Right lobe of liver (tissue), 6 donors: ENCODE measurements around the gene OSGEPL1. TPM values are rescaled to one million over a fixed set of nuclear protein-coding genes. Genes with fewer than 3 reads are reported as not detected.
"Not testable (repeated sequence)": the region's sequence is repeated elsewhere in the genome, so short reads cannot be mapped to it uniquely, and the experiment has no call there.

Experiments used
- ATAC-seq, 4 donors: fragments of 200-7000 bp; cut with Tn5 transposase; one replicate each; pipeline ENCODE4 v1.9.1; 2020; ENCODE audit warnings: mild to moderate bottlenecking in 4 of 4, moderate library complexity in 4 of 4
- DNase-seq, 3 donors: peaks; one replicate each; pipeline ENCODE4 v3.0.0-alpha.2; 2020
- H3K27ac ChIP-seq, 3 donors: fragments of 200-600 bp; one replicate each; pipeline ENCODE4 v1.8.0; 2022
- H3K27me3 ChIP-seq, 2 donors: fragments of 200-600 bp; one replicate each; pipeline ENCODE4 v1.8.0; 2022
- H3K36me3 ChIP-seq, 4 donors: fragments of 200-600 bp; sonication (generic) in 1 of 4; one replicate each; pipeline versions ENCODE4 v1.5.1 to v1.8.0; 2017 to 2022; ENCODE audit warnings: control low read depth in 1 of 4
- H3K4me1 ChIP-seq, 4 donors: fragments of 200-600 bp; sonication (generic) in 1 of 4; one replicate each; pipeline versions ENCODE4 v1.5.1 to v1.8.0; 2017 to 2022; ENCODE audit warnings: control low read depth in 1 of 4
- H3K4me3 ChIP-seq, 3 donors: fragments of 200-600 bp; one replicate each; pipeline ENCODE4 v1.8.0; 2022
- H3K9me3 ChIP-seq, 4 donors: fragments of 200-600 bp; sonication (generic) in 1 of 4; one replicate each; pipeline versions ENCODE4 v1.5.1 to v1.8.0; 2017 to 2022; ENCODE audit warnings: control low read depth in 1 of 4
- POLR2A ChIP-seq: fragments of 450-650 bp; IDR thresholded peaks from one replicate; pipeline ENCODE4 v1.6.1; 2017; ENCODE audit warnings: antibody characterized with exemption, mild to moderate bottlenecking
- WGBS: methylation state at CpG from one replicate; pipeline ENCODE4 v1.1.6; 2018; ENCODE audit warnings: low coverage, low lambda C conversion rate; ENCODE audit not compliant: insufficient coverage; ENCODE audit errors: missing lambda C conversion rate; 5-methylcytosine and 5-hydroxymethylcytosine counted together
- intact Hi-C, 2 donors: fragments of 100-400 bp; cut with DNase I; formaldehyde crosslinking; loops; one replicate each; pipeline versions ENCODE4 v1.11.2 to v1.14.1; 2022
- total RNA-seq, 6 experiments: library from RNA; depleted of rRNA in 2 of 6; stranded (reverse); fragments of >200 nt in 2 of 6; fragmentation: NEBNext Ultra II Directional in 3 of 6; extraction: Animal tissue kit (Norgen Biotek cat#: 25700) in 3 of 6; gene quantifications; one replicate each; pipeline versions ENCODE4 v1.1.0 to v1.2.4, GENCODE V29; 2016 to 2023
- TF ChIP-seq, protein P1 (sequence below), 4 donors: fragments of 200-600 bp in 3 of 4; fragments of 450-650 bp in 1 of 4; IDR thresholded peaks; one replicate each; pipeline versions ENCODE4 v1.5.1 to v1.8.0; 2016 to 2022; ENCODE audit warnings: antibody characterized with exemption in 4 of 4, mild to moderate bottlenecking in 2 of 4
- donor health status: DM: no; HTN: yes; CAD: no.
- donor health status: DM: no; HTN: no; CAD: no.
- donor health status: DM: no; HTN: no; CAD: no.
- donor health status: DM: no; HTN: yes; CAD: no.
- donor health status: DM: no; HTN: yes; CAD: no.

The OSGEPL1 gene
- total RNA-seq, 6 experiments from 2014 or later, result 2.6 to 6.1 (median 4.3) TPM

DNA sequence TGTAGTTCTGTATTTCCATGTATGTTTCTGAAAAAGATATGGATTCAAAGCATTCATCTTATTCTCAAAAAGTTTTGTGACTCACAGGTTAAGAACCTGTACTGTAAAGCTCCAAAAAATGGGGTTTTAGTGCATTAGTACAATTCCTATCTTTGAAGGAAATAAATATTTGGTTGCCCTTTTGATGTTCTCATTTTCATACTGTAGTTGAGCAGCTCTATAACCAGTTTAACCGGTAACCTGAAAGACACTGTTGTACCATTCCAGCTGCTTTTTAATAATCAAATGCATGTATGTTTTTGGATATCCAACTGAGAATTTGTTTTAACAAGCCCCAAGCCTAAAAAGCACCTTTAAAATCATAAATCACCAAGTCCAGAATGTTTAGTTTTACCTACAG is 9.6 kb upstream of the OSGEPL1 start:
- WGBS, result 100% methylated on average over 1 of the region's 1 CpG
- Histone ChIP-seq H3K9me3 (no peaks in the 10 kb centered on the region), H3K27ac (no peak overlapping the region), H3K4me1 (no peaks in the 10 kb centered on the region), H3K27me3 (no peaks in the 10 kb centered on the region), H3K4me3 (no peak overlapping the region), H3K36me3 (peaks cover 0 to 55% (median 21%) of the 10 kb centered on the region in 4 donors)
- TF ChIP-seq, protein P1, sequence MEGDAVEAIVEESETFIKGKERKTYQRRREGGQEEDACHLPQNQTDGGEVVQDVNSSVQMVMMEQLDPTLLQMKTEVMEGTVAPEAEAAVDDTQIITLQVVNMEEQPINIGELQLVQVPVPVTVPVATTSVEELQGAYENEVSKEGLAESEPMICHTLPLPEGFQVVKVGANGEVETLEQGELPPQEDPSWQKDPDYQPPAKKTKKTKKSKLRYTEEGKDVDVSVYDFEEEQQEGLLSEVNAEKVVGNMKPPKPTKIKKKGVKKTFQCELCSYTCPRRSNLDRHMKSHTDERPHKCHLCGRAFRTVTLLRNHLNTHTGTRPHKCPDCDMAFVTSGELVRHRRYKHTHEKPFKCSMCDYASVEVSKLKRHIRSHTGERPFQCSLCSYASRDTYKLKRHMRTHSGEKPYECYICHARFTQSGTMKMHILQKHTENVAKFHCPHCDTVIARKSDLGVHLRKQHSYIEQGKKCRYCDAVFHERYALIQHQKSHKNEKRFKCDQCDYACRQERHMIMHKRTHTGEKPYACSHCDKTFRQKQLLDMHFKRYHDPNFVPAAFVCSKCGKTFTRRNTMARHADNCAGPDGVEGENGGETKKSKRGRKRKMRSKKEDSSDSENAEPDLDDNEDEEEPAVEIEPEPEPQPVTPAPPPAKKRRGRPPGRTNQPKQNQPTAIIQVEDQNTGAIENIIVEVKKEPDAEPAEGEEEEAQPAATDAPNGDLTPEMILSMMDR (IDR thresholded peaks at IDR 0.05), result no peak
- no peak for TF ChIP-seq POLR2A
- ATAC-seq, result no peak
- DNase-seq, result no peak
- intact Hi-C loops, result no loop called here

DNA sequence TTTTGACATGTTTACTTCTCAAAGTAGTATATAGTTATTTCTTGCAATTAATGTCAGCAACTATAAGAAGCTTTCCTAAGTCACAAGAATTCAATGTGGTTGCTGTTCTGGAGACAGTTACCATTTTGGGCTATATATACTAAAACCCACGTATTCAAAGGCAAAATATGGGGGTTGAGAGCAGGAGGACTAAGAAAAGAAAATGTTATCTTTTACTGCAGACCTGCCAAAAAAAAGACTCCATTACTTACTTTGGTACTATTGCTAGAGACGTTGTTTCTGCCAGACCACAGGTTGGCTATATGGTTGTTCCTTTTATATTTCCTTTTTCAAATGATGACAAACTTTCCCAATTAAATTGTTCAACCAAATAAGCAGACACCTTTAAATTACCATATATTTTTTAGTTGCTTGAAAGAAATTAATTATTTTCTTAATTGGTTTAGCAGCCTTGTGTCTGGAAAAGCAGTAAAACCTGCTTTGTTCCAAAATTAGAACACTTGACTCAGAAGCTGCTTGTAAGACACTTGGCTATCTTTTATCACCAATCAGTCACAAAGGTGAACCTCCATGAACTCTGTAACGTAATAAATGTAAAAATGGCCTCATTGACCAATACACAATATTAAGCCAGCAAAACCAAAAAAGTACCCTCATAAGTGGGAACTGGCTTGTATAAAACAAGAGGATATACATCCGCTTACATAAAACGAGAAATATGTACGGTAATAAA is 8.2 kb upstream of the OSGEPL1 start:
- DNase-seq, result no peak
- intact Hi-C loops, result no loop called here
- WGBS, result 51% methylated on average over 6 of the region's 6 CpGs
- TF ChIP-seq, protein P1 (IDR thresholded peaks at IDR 0.05), result no peak
- no peak for TF ChIP-seq POLR2A
- ATAC-seq, result no peak
- H3K27me3 ChIP-seq, result no peaks in the 10 kb centered on the region
- H3K27ac ChIP-seq, result no peak overlapping the region
- no peaks in the 10 kb centered on the region for H3K9me3 ChIP-seq
- H3K4me1 ChIP-seq, result no peaks in the 10 kb centered on the region
- peaks cover 0 to 48% (median 21%) of the 10 kb centered on the region in 4 donors for H3K36me3 ChIP-seq
- no peak overlapping the region for H3K4me3 ChIP-seq

DNA sequence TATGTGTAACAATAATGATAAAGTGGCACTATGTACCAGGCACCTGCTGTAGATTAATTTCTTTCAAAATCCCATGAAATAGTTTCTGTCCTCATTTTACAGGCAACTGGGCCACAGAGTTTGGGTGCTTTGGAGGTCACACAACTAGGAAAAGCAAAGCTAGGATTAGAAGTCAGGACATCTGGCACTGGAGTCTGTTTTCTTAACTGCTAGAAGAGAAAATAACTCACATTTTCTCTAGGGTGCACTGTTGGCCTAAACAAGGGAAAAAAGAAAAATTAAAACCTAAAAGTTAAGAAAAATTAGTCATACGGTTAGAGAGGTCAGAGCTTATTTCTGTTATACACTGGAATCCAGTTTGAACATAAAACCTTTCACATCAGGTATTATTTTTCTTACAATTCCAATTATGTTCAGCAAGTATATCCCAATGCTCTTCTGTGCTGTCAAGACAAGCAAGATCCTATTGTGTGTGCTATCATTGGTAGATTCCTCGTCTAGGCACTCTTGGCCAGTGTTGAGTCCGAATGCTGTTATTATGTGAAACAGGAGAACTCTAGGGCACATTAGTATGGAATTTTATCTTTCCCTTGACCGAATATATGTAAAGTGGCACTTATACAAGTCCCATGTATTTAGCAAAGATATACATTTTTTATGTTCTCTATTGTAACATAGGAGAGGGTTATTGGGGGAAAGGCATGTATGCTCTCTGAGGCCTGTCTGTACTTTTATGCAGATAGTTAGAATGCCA is 1.5 kb upstream of the OSGEPL1 start:
- no peak for DNase-seq
- H3K36me3 ChIP-seq, result no peaks in the 10 kb centered on the region
- no peak overlapping the region for H3K4me3 ChIP-seq
- H3K9me3 ChIP-seq, result no peaks in the 10 kb centered on the region
- TF ChIP-seq, protein P1 (IDR thresholded peaks at IDR 0.05), result no peak
- TF ChIP-seq POLR2A, result no peak
- no peak for ATAC-seq
- peaks cover 0 to 13% (median 0%) of the 10 kb centered on the region in 4 donors for H3K4me1 ChIP-seq
- H3K27ac ChIP-seq, result no peak overlapping the region
- no peaks in the 10 kb centered on the region for H3K27me3 ChIP-seq
- WGBS, result 74% methylated on average over 4 of the region's 4 CpGs
- intact Hi-C loops, result loop anchor here in 1 of 2 donors (10.0 kb wide), 1 partner anchor 99 kb away; the partner anchor contains the start of gene ASNSD1

DNA sequence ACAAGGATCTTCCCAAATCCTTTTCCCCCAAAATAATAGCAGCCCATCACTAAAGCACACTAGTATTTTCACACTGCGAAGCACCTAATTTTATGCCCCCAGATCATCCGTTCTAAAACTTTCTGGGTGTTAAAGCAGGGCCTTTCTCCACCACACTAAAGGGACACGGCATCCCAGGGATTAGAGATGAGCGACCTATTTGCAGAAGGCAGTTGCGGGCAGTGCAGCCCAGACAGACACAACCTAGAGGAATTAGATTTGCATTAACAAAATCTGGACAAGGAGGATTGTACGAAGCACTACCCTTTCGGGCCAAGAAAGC is 402 bp downstream of the OSGEPL1 start:
- intact Hi-C loops, result loop anchor here in 1 of 2 donors (10.0 kb wide), 1 partner anchor 97 kb away; the partner anchor contains the start of gene ASNSD1
- DNase-seq, result no peak
- no peak for ATAC-seq
- Histone ChIP-seq H3K27ac (peak overlapping the region; percentile 78 to 84 (median 83)), H3K36me3 (no peaks in the 10 kb centered on the region), H3K27me3 (no peaks in the 10 kb centered on the region), H3K9me3 (no peaks in the 10 kb centered on the region), H3K4me1 (peaks cover 0 to 13% (median 0%) of the 10 kb centered on the region in 4 donors), H3K4me3 (peak overlapping the region; percentile 70 to 86 (median 72))
- WGBS, result 1% methylated on average over 7 of the region's 7 CpGs
- TF ChIP-seq POLR2A, result no peak
- TF ChIP-seq, protein P1 (IDR thresholded peaks at IDR 0.05), result no peak

DNA sequence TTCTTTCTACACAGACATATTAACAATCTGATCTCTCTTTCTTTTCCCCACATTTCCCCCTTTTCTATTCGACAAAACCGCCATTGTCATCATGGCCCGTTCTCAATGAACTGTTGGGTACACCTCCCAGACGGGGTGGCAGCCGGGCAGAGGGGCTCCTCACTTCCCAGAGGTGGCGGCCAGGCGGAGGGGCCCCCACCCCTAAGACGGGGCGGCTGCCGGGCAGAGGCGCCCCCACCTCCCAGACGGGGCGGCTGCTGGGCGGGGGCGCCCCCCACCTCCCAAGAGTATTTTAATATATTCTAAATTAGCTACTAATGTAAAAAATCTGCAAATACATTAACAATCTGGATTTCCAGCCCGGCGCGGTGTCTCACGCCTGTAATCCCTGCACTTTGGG is 2.4 kb downstream of the OSGEPL1 start:
- H3K36me3 ChIP-seq, H3K27me3 ChIP-seq, H3K27ac ChIP-seq, H3K9me3 ChIP-seq, ATAC-seq, H3K4me3 ChIP-seq, DNase-seq: not testable (repeated sequence)
- intact Hi-C loops, result loop anchor here in 1 of 2 donors (10.0 kb wide), 1 partner anchor 95 kb away; the partner anchor contains the start of gene ASNSD1
- peaks cover 0 to 13% (median 0%) of the 10 kb centered on the region in 4 donors for H3K4me1 ChIP-seq
- WGBS, result 90% methylated on average over 15 of the region's 19 CpGs
